Retinal pigment epithelial cell (primary cell): ENCODE data around the gene GVQW3.
A peak's percentile ranks its signal among the peaks of the same experiment; 100 is the strongest.

Experiments used
- DNase-seq: peaks from one replicate; pipeline ENCODE4 v3.0.0-alpha.2; 2010; ENCODE audit warnings: low read depth
- H3K4me3 ChIP-seq: 2 replicates; pipeline ENCODE4 v1.5.1; 2011; ENCODE audit warnings: mild to moderate bottlenecking, low read length, control low read depth, moderate library complexity
- CTCF ChIP-seq: conservative IDR thresholded peaks from 2 replicates; pipeline ENCODE4 v1.5.1; 2011; ENCODE audit warnings: low read depth, low read length, control low read depth, inconsistent platforms

GVQW3 gene

GRCh38 chr11:76444065-76444383, 62.9 kb downstream of the GVQW3 start:
- H3K4me3 ChIP-seq, result peak overlapping the region; percentile 98
- TF ChIP-seq CTCF, result no peak
- no peak for DNase-seq

- peak within 1 kb of the TSS; percentile 98 for H3K4me3 ChIP-seq
- peak; percentile 100 for DNase-seq
- no peak for TF ChIP-seq CTCF
Observed at GRCh38 chr11:76444384-76445120, 63.4 kb downstream of the GVQW3 start, which contains the start of gene EMSY. TSS of gene EMSY (plus strand) at chr11:76445018. CDS start at chr11:76446939, 1,921 bp downstream.

- DNase-seq, result peak; percentile 61
- H3K4me3 ChIP-seq, result peak overlapping the region; percentile 98
- peak; percentile 7 for TF ChIP-seq CTCF
Observed at GRCh38 chr11:76445121-76446084, 64.3 kb downstream of the GVQW3 start.

GRCh38 chr11:76448506-76448905, 67.4 kb downstream of the GVQW3 start:
- no peak for DNase-seq
- no peak overlapping the region for H3K4me3 ChIP-seq
- TF ChIP-seq CTCF, result no peak

- DNase-seq, result no peak
- no peak for TF ChIP-seq CTCF
- no peak overlapping the region for H3K4me3 ChIP-seq
Observed at GRCh38 chr11:76453248-76453647, 72.1 kb downstream of the GVQW3 start.

GRCh38 chr11:76455331-76455730, 74.2 kb downstream of the GVQW3 start:
- DNase-seq, result peak; percentile 50
- no peak for TF ChIP-seq CTCF

More at GRCh38 chr11:76455331-76455730, 74.2 kb downstream of the GVQW3 start:
- no peak overlapping the region for H3K4me3 ChIP-seq
